ENCODE results near the gene SNAPIN. TPM values are rescaled to one million over a fixed set of nuclear protein-coding genes. Genes with fewer than 3 reads are reported as not detected.

SNAPIN gene
- total and polyA plus RNA-seq, 9 of the 15 experiments (the other 6 are each of a cell fraction or from before 2014, with no cell fraction given) = 11.2 to 43.9 (median 32.3) TPM

- TF ChIP-seq MNT (conservative IDR thresholded peaks at IDR 0.05) = 0 out of 4 replicates have a peak, but pooled peaks of 1 of the 2 experiments have one; percentile 18
- no peak for TF ChIP-seq ZMIZ1 (IDR thresholded peaks at IDR 0.05; ENCODE audit: low read depth in 2 of 2, low read length in 2 of 2)
- TF ChIP-seq STAT5B (CRISPR knock-in tag; IDR thresholded peaks at IDR 0.05) = no peak
- no peak for TF ChIP-seq ELK3 (CRISPR knock-in tag; IDR thresholded peaks at IDR 0.05)
- peak; percentile 26; the same call in 1 of the 2 replicates for TF ChIP-seq ZNF197 (CRISPR knock-in tag; IDR thresholded peaks at IDR 0.05; ENCODE audit: low read depth)
- TF ChIP-seq ZNF12 (CRISPR knock-in tag; IDR thresholded peaks at IDR 0.05) = no peak
- no peak for TF ChIP-seq ZBTB1 (CRISPR knock-in tag; IDR thresholded peaks at IDR 0.05; ENCODE audit: borderline replicate concordance, low read depth)
- TF ChIP-seq ZNF324 (CRISPR knock-in tag; IDR thresholded peaks at IDR 0.05) = no peak
- no peak for TF ChIP-seq TRIM25 (IDR thresholded peaks at IDR 0.05; ENCODE audit: borderline replicate concordance)
- TF ChIP-seq SRSF3 (IDR thresholded peaks at IDR 0.05; ENCODE audit: insufficient read depth, low read length) = no peak
- no peak for TF ChIP-seq ZNF121 (CRISPR knock-in tag; conservative IDR thresholded peaks at IDR 0.05)
- peak; percentile 34; the same call in 1 of the 2 replicates for TF ChIP-seq ZFX (CRISPR knock-in tag; IDR thresholded peaks at IDR 0.05)
- peak; percentile 21; the same call in 1 of the 2 replicates for TF ChIP-seq CXXC5 (CRISPR knock-in tag; IDR thresholded peaks at IDR 0.05)
- no peak for TF ChIP-seq ATF1 (CRISPR knock-in tag; IDR thresholded peaks at IDR 0.05)
- peak; percentile 53 for TF ChIP-seq ATF1 (tag; IDR thresholded peaks at IDR 0.05)
- no peak for TF ChIP-seq TSC22D4 (tag; IDR thresholded peaks at IDR 0.05)
- TF ChIP-seq ZNF644 (tag; IDR thresholded peaks at IDR 0.05; ENCODE audit: low read depth) = peak; percentile 46; the same call in 1 of the 2 replicates
- TF ChIP-seq NCOA2 (IDR thresholded peaks at IDR 0.05; ENCODE audit: partially characterized antibody in 2 of 2) = no peak
- TF ChIP-seq ADNP (tag; IDR thresholded peaks at IDR 0.05) = no peak
These were observed 39.8 kb downstream of the SNAPIN start (continued) for GRCh38 chr1:153698020-153698922.

Data from K562 (cell line).